Hematopoietic multipotent progenitor cell treated with erythropoietin and hydrocortisone succinate and interleukin-3 and kit ligand, for 4 days (in vitro differentiated cells): ENCODE results near the gene ARID1B.

Experiments
- DNase-seq: peaks from one replicate; pipeline ENCODE4 v3.0.0-alpha.2; 2015

The ARID1B gene

GRCh38 chr6:156794546-156795354 is 17.6 kb downstream of the ARID1B start:
- DNase-seq: no peak

DNA sequence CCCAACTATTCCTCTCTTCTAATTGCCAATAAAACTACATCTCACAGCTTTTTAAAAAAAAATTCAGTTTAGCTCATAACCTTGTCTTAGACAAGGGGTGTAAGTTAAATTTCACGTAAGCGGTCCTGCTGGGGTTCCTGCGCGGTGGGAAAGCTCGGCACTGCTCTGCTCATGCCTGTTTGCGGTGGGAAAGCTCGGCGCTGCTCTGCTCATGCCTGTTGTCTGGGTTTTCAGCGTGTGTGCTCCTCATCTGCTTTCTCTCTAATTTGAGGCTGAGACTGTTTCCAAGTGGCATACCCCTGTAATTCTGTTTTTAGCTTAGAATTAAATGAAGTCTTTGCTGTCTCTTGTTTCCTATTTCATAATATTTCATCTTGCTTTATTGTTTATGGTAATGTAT is 18.6 kb downstream of the ARID1B start:
- no peak for DNase-seq

- DNase-seq: no peak
Measured at GRCh38 chr6:156796627-156797026, 19.4 kb downstream of the ARID1B start.

DNA sequence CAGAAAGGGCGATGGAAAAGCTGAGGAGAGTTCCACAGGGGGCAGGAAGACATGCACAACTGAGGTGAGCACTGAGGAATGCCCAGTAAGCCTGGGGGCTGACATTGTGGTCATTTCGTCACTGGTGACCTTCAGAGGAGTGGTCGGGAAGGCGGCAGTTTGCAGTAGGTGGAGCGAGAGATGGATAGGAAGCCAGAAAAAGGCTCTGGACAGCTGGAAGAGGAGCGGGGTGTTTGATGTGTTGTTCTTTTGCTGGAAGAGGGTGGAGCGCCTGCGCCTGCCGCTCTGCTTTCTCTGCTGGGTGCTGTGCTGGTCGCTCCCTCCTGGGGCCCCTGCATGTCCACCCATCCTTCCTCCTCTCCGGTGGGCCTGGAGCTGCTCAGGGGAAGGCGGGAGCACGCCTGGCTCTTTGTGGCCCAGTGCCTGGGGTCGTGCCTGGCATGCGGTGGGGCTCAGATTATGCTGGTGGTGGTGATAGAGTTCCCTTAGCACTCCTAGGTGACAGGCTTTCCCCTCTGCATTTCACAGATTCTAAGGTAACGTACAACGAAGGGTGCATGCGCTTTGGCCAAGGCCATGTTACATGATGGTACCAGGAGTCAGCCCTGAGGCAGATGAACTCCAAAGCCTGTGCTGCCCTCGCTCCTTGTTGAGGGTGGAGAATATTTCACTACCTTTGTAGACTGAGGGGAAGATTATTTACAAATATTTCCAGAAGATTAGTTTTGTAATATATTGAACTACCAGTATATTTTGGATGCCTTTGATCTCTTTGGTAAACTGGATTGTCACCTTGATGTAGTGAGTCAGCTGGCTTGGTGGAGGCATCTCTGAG is 20.9 kb downstream of the ARID1B start:
- DNase-seq: no peak

DNA sequence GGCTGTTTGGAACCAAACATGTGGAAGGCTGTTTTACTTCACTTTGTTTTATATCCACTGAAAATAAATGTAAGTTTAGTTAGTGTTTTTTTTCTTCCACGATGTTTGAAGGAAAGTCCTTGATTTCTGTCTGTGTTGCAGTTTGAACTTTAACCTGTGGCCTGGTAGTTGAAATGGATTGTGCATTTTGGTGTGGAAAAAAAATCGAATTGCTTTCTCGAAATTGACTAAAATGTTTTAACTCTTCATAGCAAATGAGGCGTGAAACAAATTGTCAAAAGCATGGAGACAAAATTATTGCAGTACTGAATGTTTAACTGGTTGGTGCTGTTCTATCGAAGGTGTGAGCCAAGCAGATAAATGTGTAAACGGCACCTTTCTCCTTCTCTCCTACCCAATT is 24.5 kb downstream of the ARID1B start:
- DNase-seq: no peak

GRCh38 chr6:156803353-156803752 is 26.2 kb downstream of the ARID1B start:
- DNase-seq: no peak

GRCh38 chr6:156804402-156804801 is 27.2 kb downstream of the ARID1B start:
- DNase-seq: no peak

GRCh38 chr6:156806155-156806554 is 29.0 kb downstream of the ARID1B start:
- DNase-seq: no peak

- no peak for DNase-seq
Measured at GRCh38 chr6:156807028-156807427, 29.9 kb downstream of the ARID1B start.

DNA sequence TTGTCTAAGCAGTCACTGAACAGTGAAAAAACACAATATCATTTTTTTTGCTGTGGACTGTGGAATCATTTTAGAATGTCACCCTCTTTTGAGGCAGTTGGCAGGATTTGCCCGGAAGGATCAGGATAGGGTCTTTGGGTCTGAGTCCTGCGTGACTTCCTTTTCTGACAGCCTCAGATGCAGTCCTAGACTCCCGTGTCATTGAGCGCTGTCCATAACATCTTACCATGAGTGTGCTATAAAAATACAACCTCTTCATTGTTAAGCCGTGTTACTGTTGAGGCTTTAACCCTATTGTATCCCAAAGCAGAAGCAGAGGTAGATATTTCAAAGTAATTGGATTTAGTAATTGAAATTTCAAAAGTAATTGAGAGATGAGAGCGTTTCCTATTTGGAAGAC is 30.6 kb downstream of the ARID1B start:
- no peak for DNase-seq

DNA sequence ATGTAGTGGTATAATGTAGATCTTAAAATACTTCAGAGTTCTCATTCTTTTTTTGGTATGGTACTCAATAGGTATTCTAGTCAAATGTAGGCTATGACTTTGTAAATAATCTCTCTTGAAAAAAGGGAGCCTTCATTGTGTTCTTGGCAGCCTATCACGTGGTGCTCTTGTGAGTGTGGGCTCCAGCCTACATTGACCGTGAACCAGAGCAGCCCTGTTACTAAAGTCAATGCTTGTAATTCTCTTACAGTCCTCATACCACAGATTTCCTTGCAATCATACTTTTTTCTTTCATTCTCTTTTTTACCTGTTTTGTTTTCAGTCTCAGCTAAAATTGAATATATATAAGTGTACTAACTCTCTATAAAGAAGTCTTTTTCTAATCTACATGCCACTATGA is 31.1 kb downstream of the ARID1B start:
- peak; percentile 43 for DNase-seq

- peak; percentile 78 for DNase-seq
Measured at GRCh38 chr6:156809034-156809433, 31.9 kb downstream of the ARID1B start.

DNA sequence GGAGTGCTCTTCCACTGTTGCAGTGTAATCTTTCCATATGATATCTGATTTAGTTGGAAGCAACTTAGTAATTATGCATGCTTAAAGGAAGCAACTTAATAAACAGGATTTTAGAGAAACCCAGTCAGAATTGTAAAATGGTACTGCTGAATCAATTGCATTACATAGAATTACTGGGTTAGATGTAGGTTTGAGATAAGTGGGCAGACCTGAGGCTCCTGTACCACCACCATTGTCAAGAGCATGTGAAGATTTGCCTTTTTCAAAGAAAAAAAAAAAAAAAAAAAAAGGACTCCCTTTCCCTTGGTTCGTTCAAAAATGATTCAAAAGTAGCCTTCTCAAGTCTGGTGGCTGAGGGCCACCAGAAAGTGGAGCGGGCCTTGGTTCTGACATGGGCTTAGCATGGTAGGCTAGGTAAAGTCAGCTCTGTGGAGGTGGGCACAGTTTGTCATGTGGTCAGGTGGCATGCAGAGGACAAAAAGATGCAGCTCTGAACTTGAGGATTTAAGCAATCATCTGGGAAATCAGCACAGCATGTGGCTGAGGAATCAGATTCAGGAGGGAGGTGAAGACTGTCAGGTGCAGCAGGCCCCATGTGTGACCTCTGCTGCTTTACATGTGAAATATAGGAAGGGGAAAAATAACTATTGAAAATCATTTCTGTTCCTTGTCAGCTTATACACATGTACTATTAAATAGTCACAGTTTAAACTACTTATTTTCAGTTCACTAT is 32.4 kb downstream of the ARID1B start:
- no peak for DNase-seq

GRCh38 chr6:156814036-156814581 is 36.9 kb downstream of the ARID1B start:
- no peak for DNase-seq

DNA sequence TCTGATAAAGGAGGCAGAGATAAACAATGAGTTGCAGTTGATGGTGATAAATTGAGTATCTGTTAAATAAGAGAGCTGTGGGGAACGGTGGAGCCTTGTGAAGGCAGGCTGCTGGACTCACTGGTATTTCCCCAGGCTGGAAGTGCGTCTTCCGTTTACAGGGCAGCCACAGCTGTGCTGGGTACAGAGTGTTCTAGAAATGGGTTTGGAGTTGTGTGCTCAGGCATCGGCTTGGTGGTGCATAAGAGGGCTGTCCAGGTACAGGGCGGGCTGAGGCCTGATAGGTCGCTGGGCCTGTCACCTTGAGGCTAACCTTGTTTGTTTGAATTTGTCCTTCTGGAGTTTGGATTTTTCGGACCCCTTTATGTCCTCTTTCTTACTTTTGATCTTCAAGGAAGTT is 39.3 kb downstream of the ARID1B start:
- DNase-seq: peak; percentile 50

DNA sequence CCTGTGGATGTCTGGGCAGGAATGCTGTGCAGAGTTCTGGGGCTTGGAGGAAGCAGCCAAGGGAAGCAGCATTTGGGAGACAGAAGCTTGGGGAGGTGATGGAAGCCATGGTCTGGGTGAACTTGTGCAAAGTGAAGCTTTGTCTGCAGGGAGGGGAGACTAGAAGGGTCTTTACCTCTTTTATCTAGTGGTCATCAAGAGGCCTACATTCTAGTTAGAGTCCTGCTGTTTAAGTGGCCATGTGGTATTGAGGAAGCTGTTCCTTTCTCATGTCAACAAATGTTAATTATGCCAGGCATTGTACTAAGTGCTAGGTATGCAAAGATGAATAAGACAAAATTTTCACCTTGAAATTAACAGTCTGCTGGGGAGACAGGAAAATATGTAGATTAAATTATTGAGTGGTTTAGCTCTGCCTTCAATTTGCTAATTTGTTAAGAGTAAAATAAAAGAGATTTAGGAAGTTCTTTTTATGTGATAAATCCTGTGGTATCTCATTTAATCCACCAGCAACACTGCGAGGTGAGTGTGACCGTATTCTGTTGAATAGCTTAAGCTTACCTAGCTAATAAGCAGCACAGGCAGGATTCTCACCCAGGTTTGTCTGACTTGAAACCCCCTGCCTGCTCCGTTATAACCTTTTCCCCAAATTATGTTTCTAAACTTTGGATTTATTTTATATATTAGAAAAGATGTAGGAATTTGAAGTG is 43.1 kb downstream of the ARID1B start:
- no peak for DNase-seq

- DNase-seq: no peak
Measured at GRCh38 chr6:156821707-156822106, 44.5 kb downstream of the ARID1B start.

- DNase-seq: no peak
Measured at GRCh38 chr6:156822747-156823206, 45.6 kb downstream of the ARID1B start.

DNA sequence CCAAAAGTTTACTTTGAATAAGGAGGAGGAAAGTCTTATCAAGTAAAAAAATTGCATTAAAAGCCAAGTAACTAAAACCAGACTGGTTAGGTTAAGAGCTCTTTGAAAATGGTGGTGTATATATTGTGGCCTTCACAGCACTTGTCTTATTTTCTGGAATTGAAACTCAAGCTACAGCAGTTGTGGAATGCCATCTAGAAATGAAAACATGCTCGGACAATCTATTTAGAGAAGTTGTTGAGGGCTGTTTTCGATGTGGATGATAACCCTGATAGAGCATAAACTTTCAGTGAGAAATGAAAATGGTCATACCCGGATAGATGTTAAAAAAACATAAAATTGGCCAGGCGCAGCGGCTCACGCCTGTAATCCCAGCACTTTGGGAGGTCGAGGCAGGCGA is 47.0 kb downstream of the ARID1B start:
- no peak for DNase-seq

DNA sequence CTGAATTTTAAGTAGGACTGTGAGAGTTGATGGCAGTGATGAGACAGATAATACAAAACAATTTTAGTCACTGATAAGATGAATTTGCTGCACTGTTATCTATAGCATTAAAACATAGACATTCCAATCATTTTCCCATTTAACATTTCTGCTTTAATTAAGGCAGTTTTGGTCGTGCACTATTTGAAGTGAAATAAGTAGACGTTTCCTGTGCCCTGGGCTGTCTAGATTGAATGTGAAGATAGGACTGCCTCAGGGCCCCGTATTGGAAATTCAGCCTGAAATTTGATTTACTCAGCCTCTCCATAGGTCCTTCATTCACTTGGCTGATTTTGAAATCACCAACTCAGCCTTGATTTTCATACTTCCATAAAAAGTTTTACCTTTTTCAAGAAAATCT is 48.3 kb downstream of the ARID1B start:
- no peak for DNase-seq

DNA sequence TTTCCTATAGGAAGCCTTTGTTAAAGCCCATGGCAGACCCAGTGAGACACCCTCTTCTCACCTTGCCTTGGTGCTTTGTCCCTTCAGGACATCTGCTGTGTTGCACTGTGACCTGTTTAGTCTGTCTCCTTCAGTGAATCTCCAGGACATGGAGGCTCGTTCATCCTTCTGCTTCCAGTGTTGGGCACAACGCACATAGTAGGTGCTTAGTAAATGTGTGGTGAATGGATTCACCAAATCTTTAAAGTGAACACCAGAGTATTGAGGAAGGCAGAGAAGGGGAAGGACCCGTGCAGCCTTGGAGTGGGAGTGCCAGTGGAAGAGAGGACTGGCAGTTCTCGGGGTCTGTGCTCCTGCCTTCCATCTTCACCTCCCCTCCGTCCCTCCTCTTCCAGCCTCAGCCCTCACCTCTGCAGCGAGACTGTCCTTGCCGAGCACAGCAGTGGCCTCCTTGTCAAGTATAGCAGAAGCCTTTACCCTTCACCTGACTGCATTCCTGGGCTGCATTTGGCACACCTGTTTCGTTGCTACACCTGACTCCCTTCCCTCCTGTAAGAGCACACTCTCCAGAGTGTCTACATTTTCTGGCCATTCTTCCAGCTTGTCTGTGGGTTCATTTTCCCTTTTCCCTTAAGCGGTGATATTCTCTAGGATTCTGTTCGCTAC is 49.2 kb downstream of the ARID1B start:
- DNase-seq: no peak

DNA sequence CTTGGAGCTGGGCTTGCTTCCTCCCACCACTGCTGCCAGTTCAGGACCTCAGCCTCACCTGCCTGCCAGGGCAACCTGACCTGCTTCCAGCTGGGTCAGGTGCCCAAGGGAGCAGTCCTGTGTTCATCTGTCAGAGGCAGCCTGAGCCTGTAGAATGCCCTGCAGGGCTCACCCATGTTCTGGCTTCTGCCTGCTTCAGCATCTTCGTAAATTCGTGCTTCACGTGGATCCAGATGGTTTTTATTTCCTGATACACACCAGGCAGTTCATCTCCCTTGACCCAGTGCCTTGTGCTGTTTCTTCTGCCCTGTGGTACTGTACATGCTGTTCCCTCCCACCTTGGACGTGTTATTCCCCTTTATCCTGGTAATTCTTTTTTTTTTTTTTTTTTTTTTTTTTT is 50.2 kb downstream of the ARID1B start:
- no peak for DNase-seq
